NCI-H1105 treated with DMSO at 0.1 percent for 48 hours (cell line): ENCODE measurements around the gene DPYD.

Experiments used
- DNase-seq: peaks from one replicate; lab custom pipeline; 2025; lab: John Stamatoyannopoulos, UW

The DPYD gene

GRCh38 chr1:97529600-97529999, 391.2 kb downstream of the DPYD start:
- no peak for DNase-seq

GRCh38 chr1:97524211-97524610, 396.6 kb downstream of the DPYD start:
- no peak for DNase-seq

GRCh38 chr1:97516588-97516987, 404.2 kb downstream of the DPYD start:
- DNase-seq = no peak

GRCh38 chr1:97508653-97509218, 412.1 kb downstream of the DPYD start:
- DNase-seq = no peak

- DNase-seq = no peak
These were observed 413.0 kb downstream of the DPYD start for GRCh38 chr1:97507863-97508262.

GRCh38 chr1:97506368-97506767, 414.5 kb downstream of the DPYD start:
- DNase-seq = no peak

GRCh38 chr1:97505816-97506215, 415.0 kb downstream of the DPYD start:
- DNase-seq = no peak

DNA sequence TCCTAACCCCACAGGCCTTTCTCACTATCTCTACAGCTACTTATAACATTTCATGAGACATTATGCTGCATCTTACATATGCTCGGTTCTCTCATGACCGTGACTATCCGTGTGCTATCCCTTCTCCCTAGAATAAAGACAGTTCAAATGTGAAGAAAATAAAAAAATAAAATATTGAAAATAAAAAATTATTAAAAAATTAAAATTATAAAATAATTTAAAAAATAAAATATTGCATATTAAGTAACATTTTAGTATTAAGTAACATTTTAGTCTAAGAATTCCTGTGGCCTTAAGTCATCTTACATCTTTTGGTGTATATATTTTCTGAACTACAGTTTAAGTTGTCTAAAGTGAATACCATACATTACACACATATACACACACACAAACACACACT, 415.5 kb downstream of the DPYD start:
- DNase-seq = no peak

- no peak for DNase-seq
These were observed 418.5 kb downstream of the DPYD start for GRCh38 chr1:97502360-97502759.

GRCh38 chr1:97501628-97502027, 419.2 kb downstream of the DPYD start:
- no peak for DNase-seq

- no peak for DNase-seq
These were observed 420.1 kb downstream of the DPYD start for GRCh38 chr1:97500760-97501159.

DNA sequence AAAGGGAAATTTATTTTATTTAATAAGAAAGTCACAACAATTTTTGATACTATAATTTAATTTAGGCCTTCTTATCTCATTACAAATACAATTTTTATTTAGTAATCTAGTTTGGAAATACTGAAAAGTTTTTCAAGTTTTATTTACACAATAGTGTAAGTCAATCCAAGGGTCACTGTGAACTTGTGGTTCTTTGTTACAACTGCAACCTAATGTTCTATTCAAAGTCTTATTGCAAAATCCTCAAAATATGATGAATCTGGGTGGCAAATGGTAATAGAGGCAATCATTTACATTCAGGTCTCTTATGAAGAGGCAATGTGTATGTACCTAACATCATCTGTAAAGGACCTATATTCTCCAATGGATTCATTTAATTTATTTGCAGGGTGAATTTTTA, 421.2 kb downstream of the DPYD start:
- no peak for DNase-seq

GRCh38 chr1:97489834-97490233, 431.0 kb downstream of the DPYD start:
- DNase-seq = no peak

DNA sequence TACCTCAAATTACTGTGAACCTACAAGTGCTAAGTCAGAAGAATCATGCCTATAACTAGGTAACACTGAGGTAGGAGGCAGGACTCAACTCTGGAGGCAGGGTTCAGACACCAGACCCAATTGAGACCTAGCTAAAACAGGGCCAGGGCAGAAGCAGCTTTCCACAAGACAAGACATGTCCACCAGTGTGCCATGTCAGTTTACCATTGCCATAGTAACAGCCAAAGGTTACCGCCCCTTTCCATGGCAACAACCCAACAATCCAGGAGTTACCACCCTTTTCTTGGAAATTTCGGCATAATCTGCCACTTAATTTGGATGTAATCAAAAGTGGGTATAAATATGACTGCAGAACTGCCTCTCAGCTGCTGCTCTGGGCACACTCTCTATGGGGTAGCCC, 432.3 kb downstream of the DPYD start:
- DNase-seq = no peak

DNA sequence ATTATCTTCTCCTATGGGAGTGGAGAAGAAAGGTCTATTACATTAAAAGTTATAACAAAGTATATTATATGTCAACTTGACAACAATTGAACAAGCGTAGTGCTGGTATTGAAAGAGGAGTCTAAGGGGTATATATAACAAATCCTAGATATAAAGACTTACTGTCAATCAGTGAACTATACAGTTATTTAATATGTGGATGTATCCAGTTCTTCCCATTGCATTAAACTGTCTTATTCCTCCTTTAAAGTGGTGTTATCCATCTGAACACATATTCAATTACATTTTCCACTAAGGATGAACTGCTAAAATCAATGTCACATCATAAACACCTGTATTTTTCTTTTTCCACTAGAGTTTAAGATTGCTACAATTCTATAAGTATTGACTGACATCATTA, 438.8 kb downstream of the DPYD start:
- DNase-seq = no peak

DNA sequence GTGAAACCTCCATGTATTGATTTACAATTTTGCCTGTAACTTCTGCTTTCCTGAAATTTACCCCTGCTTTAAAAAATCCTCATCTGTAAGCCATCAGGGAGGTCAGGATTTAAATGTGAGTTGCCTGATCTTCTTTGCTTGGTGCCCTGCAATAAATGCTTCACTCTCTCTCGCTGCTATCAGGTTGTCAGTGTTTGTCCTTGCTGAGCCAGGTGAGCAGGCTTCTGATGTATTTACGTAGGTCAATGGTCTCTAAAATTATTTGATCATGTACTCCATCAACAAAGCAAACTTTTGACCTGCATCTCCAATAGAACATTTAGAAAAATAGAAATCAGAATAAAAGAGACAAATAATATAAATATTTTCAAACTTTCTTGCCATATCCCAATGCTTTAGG, 453.4 kb downstream of the DPYD start:
- no peak for DNase-seq

DNA sequence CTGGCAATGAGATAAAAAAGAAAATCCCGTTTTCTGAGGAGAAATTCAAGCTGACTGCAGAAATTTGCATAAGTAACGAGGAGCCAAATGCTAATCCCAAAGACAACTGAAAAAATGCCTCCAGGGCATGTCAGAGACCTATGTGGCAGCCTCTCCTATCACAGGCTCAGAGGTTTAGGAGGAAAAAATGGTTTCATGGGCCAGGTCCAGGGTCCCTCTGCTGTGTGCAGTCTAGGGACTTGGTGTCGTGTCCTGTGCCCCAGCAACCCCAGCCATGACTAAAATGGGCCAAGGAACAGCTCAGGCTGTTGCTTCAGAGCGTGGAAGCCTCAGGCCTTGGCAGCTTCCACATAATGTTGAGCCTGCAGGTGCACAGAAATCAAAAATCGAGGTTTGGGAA, 456.5 kb downstream of the DPYD start:
- no peak for DNase-seq

- peak; percentile 73 for DNase-seq
These were observed 459.1 kb downstream of the DPYD start for GRCh38 chr1:97461782-97462181.

GRCh38 chr1:97457446-97458089, 463.3 kb downstream of the DPYD start:
- peak; percentile 79 for DNase-seq

- no peak for DNase-seq
These were observed 468.9 kb downstream of the DPYD start for GRCh38 chr1:97451944-97452343.

- no peak for DNase-seq
These were observed 469.6 kb downstream of the DPYD start for GRCh38 chr1:97451046-97451826.

- no peak for DNase-seq
These were observed 478.9 kb downstream of the DPYD start for GRCh38 chr1:97441966-97442365.

DNA sequence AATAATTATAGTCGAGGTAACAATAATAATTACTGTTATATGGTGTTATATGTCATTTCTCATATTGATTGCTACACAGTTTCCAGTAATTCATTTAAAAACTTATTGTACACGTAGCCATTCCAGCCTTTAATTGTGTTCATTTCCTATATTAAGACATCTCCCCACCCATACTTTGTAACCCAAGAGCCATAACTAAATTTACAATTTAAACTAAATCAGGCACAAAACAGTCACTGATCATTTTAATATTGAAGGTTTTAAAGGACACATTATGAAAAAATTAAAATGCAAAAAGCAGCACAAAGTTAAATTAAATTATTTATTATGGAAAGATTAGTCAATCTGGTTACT, 487.0 kb downstream of the DPYD start:
- DNase-seq = no peak
